K562 (cell line): ENCODE results near the gene FAM110D. TPM values are rescaled to one million over a fixed set of nuclear protein-coding genes. Genes with fewer than 3 reads are reported as not detected.
A peak's percentile ranks its signal among the peaks of the same experiment; 100 is the strongest.

Experiments
- CCAR2 ChIP-seq: fragments of 200-400 bp; formaldehyde crosslinking; IDR thresholded peaks from 2 replicates; pipeline ENCODE4 v1.6.1; 2017; ENCODE audit warnings: mild to moderate bottlenecking, low read depth, low read length
- GTF2A2 ChIP-seq: IDR thresholded peaks from 2 replicates; pipeline ENCODE4 v1.6.1; 2016; ENCODE audit warnings: mild to moderate bottlenecking, missing genetic modification characterization, missing compliant biosample characterization
- POLR3A ChIP-seq: IDR thresholded peaks from 2 replicates; pipeline ENCODE4 v1.6.1; 2011; ENCODE audit warnings: borderline replicate concordance, mild to moderate bottlenecking, moderate library complexity; ENCODE audit not compliant: insufficient read length, insufficient read depth; ENCODE audit errors: extremely low read depth
- RBM34 ChIP-seq: fragments of 200-400 bp; formaldehyde crosslinking; IDR thresholded peaks from 2 replicates; pipeline ENCODE4 v1.6.1; 2018; ENCODE audit warnings: low read length, borderline replicate concordance; ENCODE audit not compliant: insufficient read depth
- RCOR1 ChIP-seq, 2 experiments: IDR thresholded peaks; 2 replicates each; pipeline ENCODE4 v1.6.1; 2012; ENCODE audit warnings: low read depth in 2 of 2, low read length in 2 of 2, borderline replicate concordance in 1 of 2, improper control_type of control experiment in 1 of 2
- SIX5 ChIP-seq, 2 experiments: IDR thresholded peaks; 2 replicates each; pipeline ENCODE4 v1.6.1; 2011; ENCODE audit warnings: low read length in 2 of 2, borderline replicate concordance in 1 of 2, low read depth in 1 of 2, mild to moderate bottlenecking in 1 of 2, moderate library complexity in 1 of 2; ENCODE audit not compliant: insufficient read depth in 1 of 2
- SMARCC2 ChIP-seq: fragments of 450-650 bp; IDR thresholded peaks from 2 replicates; pipeline ENCODE4 v1.6.1; 2017; ENCODE audit warnings: antibody characterized with exemption, moderate library complexity, mild to moderate bottlenecking, low read depth
- SREBF2 ChIP-seq: sonication (generic); formaldehyde crosslinking; IDR thresholded peaks from 2 replicates; pipeline ENCODE4 v1.4.0; 2020; ENCODE audit warnings: mild to moderate bottlenecking, missing genetic modification reagents
- SRF ChIP-seq, 2 experiments: fragments of 250-450, 450-650 bp in 1 of 2; sonication (Bioruptor Pico) in 1 of 2; sonication (generic) in 1 of 2; formaldehyde crosslinking; IDR thresholded peaks; 2 replicates each; pipeline versions ENCODE4 v1.5.0 to v1.5.1; 2020 to 2022; ENCODE audit warnings: mild to moderate bottlenecking in 1 of 2, missing genetic modification reagents in 1 of 2
- ZBTB8A ChIP-seq: fragments of 450-650 bp; IDR thresholded peaks from 2 replicates; pipeline ENCODE4 v1.6.1; 2018; ENCODE audit warnings: mild to moderate bottlenecking, moderate library complexity; ENCODE audit not compliant: partially characterized antibody
- ZNF282 ChIP-seq: sonication (generic); formaldehyde crosslinking; IDR thresholded peaks from 2 replicates; pipeline ENCODE4 v1.8.1; 2023; ENCODE audit warnings: missing genetic modification reagents
- ZNF436 ChIP-seq: fragments of 250-450, 450-650 bp; sonication (Bioruptor Pico); formaldehyde crosslinking; IDR thresholded peaks from 2 replicates; pipeline ENCODE4 v1.7.0; 2020; ENCODE audit warnings: mild to moderate bottlenecking
- ZNF79 ChIP-seq: fragments of 250-450 bp; sonication (Bioruptor Pico); IDR thresholded peaks from 2 replicates; pipeline ENCODE4 v1.4.0; 2020; ENCODE audit warnings: low read depth, mild to moderate bottlenecking, moderate library complexity
- polyA plus RNA-seq, 8 experiments: library from polyadenylated mRNA; depleted of rRNA in 4 of 8; stranded (reverse) in 5 of 8; unstranded in 3 of 8; fragments of >200 nt; fragmentation: Nextera tagmentation in 2 of 8; fragmentation: Illumina TruSeq in 1 of 8; extraction: Ambion mirVana in 2 of 8; extraction: Trizol in 1 of 8; gene quantifications; 2 replicates each; pipeline versions ENCODE4 v1.2.1 to v1.2.3, GENCODE V29; 2011 to 2014; ENCODE audit warnings: inconsistent platforms in 1 of 8, missing spikeins in 1 of 8
- total RNA-seq, 7 experiments: library from RNA; depleted of rRNA in 6 of 7; stranded (reverse); fragments of >200 nt in 6 of 7; fragmentation: Illumina TruSeq in 2 of 7; extraction: Trizol in 2 of 7; gene quantifications; 2 replicates each; pipeline versions ENCODE4 v1.2.1 to v1.2.3, GENCODE V29; 2011 to 2021; ENCODE audit warnings: low replicate concordance in 1 of 7
- TF ChIP-seq, protein P1 (sequence below), 2 experiments: fragments of 450-650 bp in 1 of 2; sonication (generic) in 1 of 2; formaldehyde crosslinking in 1 of 2; IDR thresholded peaks in 1 of 2; conservative IDR thresholded peaks in 1 of 2; 2 replicates each; pipeline versions ENCODE4 v1.6.1 to v1.8.1; 2016 to 2023; ENCODE audit warnings: mild to moderate bottlenecking in 2 of 2, moderate library complexity in 2 of 2, inconsistent platforms in 1 of 2, missing genetic modification reagents in 1 of 2
- TF ChIP-seq, protein P2 (sequence below): fragments of 250-450 bp; sonication (Bioruptor Pico); IDR thresholded peaks from 2 replicates; pipeline ENCODE4 v1.4.0; 2020; ENCODE audit warnings: mild to moderate bottlenecking, moderate library complexity, borderline replicate concordance
- TF ChIP-seq, protein P3 (sequence below), 2 experiments: IDR thresholded peaks in 1 of 2; conservative IDR thresholded peaks in 1 of 2; 2 replicates each; pipeline ENCODE4 v1.6.1; 2016; ENCODE audit warnings: low read depth in 2 of 2, mild to moderate bottlenecking in 1 of 2, missing compliant biosample characterization in 1 of 2, missing genetic modification characterization in 1 of 2, moderate library complexity in 1 of 2
- TF ChIP-seq, protein P4 (sequence below): fragments of 450-650 bp; formaldehyde crosslinking; IDR thresholded peaks from 2 replicates; pipeline ENCODE4 v1.4.0; 2022; ENCODE audit warnings: missing genetic modification characterization

The FAM110D gene
- total and polyA plus RNA-seq, 9 of the 15 experiments (the other 6 are each of a cell fraction or from before 2014, with no cell fraction given): 0.04 to 1.1 (median 0.33) TPM

DNA sequence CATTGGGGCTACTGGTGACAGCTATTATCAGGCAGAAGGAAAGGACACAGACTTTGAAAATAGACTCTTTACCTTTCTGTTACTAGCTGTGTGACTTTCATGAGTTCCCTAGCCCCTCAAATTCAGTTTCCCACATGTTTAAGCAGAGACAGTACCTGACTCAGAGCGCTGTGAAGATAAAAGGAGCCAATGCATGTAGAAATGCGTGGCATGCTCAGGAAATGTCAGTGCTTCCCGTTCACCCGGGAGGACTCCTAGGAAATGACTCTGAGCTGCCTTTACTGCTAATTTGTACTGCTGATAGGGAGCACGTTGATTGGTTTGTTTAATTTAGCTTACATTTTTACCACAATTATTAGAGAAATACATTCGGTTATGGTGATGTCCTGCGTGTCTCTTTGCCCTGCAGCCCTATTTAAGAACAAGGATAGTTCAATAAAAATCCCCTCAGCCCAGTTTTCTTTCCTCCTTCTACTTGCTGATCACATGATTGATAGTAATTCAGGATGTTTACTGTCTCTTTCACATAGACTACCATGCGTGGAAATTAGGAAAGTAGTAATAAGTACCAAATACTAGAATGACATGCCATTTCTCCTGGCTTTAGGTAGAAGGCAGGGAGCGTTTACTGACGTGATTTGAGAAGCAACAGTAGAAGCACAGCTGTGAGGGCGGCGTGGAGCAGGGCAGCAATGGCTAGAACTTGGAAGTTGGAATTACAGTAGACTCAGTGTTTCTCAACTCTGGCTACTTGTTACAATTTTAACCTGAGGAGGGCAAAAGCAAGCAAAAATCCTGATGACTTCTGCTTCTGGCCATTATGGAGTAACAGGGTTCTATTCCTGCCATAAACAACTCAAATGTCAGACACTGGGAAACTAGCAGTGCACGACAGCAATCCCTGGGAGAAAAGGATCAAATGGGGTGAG is 31.4 kb upstream of the FAM110D start (continued):
- TF ChIP-seq, protein P1, sequence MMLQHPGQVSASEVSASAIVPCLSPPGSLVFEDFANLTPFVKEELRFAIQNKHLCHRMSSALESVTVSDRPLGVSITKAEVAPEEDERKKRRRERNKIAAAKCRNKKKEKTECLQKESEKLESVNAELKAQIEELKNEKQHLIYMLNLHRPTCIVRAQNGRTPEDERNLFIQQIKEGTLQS (IDR thresholded peaks at IDR 0.05): no peak
- TF ChIP-seq, protein P1 (CRISPR knock-in tag; conservative IDR thresholded peaks at IDR 0.05): no peak
- TF ChIP-seq RCOR1 (IDR thresholded peaks at IDR 0.05; ENCODE audit: borderline replicate concordance in 1 of 2, low read depth in 2 of 2, low read length in 2 of 2) (no peak), ZNF79 (CRISPR knock-in tag) (no peak), SIX5 (IDR thresholded peaks at IDR 0.05; ENCODE audit: borderline replicate concordance in 1 of 2, insufficient read depth in 1 of 2, low read depth in 1 of 2, low read length in 2 of 2) (no peak), ZBTB8A (no peak), RBM34 (no peak), SRF (CRISPR knock-in tag; IDR thresholded peaks at IDR 0.05) (no peak), ZNF282 (CRISPR knock-in tag) (no peak), SMARCC2 (peak; percentile 21; the same call in 1 of the 2 replicates), CCAR2 (no peak), ZNF436 (CRISPR knock-in tag) (no peak; the same call in 1 of the 2 replicates), GTF2A2 (tag) (no peak), POLR3A (no peak), SREBF2 (CRISPR knock-in tag) (no peak)
- TF ChIP-seq, protein P2, sequence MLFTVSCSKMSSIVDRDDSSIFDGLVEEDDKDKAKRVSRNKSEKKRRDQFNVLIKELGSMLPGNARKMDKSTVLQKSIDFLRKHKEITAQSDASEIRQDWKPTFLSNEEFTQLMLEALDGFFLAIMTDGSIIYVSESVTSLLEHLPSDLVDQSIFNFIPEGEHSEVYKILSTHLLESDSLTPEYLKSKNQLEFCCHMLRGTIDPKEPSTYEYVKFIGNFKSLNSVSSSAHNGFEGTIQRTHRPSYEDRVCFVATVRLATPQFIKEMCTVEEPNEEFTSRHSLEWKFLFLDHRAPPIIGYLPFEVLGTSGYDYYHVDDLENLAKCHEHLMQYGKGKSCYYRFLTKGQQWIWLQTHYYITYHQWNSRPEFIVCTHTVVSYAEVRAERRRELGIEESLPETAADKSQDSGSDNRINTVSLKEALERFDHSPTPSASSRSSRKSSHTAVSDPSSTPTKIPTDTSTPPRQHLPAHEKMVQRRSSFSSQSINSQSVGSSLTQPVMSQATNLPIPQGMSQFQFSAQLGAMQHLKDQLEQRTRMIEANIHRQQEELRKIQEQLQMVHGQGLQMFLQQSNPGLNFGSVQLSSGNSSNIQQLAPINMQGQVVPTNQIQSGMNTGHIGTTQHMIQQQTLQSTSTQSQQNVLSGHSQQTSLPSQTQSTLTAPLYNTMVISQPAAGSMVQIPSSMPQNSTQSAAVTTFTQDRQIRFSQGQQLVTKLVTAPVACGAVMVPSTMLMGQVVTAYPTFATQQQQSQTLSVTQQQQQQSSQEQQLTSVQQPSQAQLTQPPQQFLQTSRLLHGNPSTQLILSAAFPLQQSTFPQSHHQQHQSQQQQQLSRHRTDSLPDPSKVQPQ (CRISPR knock-in tag): no peak
- TF ChIP-seq, protein P3, sequence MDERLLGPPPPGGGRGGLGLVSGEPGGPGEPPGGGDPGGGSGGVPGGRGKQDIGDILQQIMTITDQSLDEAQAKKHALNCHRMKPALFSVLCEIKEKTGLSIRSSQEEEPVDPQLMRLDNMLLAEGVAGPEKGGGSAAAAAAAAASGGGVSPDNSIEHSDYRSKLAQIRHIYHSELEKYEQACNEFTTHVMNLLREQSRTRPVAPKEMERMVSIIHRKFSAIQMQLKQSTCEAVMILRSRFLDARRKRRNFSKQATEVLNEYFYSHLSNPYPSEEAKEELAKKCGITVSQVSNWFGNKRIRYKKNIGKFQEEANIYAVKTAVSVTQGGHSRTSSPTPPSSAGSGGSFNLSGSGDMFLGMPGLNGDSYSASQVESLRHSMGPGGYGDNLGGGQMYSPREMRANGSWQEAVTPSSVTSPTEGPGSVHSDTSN (CRISPR knock-in tag; IDR thresholded peaks at IDR 0.05; ENCODE audit: low read depth): no peak
- TF ChIP-seq, protein P3 (tag; conservative IDR thresholded peaks at IDR 0.05; ENCODE audit: low read depth): no peak; the same call in 1 of the 2 replicates
- TF ChIP-seq, protein P4, sequence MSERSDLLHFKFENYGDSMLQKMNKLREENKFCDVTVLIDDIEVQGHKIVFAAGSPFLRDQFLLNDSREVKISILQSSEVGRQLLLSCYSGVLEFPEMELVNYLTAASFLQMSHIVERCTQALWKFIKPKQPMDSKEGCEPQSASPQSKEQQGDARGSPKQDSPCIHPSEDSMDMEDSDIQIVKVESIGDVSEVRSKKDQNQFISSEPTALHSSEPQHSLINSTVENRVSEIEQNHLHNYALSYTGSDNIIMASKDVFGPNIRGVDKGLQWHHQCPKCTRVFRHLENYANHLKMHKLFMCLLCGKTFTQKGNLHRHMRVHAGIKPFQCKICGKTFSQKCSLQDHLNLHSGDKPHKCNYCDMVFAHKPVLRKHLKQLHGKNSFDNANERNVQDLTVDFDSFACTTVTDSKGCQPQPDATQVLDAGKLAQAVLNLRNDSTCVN (CRISPR knock-in tag): no peak; the same call in 1 of the 2 replicates
